Stimulated activated CD8-positive, alpha-beta memory T cell treated with anti-CD3 and anti-CD28 coated beads, Interleukin-4, amount 100 ng/mL, for 4 hours (primary cell): Measurements from ENCODE around the gene SH3PXD2B.
"Not testable (repeated sequence)": the region's sequence is repeated elsewhere in the genome, so short reads cannot be mapped to it uniquely, and the experiment has no call there.

Experiments
- DNase-seq, 2 donors: peaks; one replicate each; pipeline ENCODE4 v3.0.0-alpha.2; 2020; ENCODE audit warnings: low read depth in 2 of 2, low spot score in 1 of 2

SH3PXD2B gene

DNA sequence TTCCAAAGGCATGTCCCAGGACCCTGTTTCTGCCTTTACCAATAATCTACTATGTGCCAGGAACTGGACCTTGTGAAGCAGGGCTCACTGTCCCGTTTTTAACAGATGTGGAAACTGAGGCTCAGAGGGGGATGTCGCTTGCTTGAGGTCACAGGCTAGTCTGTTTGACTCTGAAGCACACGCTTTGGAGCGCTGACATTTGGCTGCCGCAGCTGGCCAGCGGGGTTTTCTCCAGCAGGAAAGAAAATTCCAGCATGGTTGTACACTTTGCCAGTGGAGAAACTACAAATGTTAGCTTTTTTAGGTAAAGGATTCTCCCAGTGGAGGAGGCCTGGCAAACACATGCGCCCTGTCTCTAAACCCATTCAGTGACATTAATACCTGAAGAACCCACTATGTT, 50.5 kb downstream of the SH3PXD2B start:
- DNase-seq = no peak

DNA sequence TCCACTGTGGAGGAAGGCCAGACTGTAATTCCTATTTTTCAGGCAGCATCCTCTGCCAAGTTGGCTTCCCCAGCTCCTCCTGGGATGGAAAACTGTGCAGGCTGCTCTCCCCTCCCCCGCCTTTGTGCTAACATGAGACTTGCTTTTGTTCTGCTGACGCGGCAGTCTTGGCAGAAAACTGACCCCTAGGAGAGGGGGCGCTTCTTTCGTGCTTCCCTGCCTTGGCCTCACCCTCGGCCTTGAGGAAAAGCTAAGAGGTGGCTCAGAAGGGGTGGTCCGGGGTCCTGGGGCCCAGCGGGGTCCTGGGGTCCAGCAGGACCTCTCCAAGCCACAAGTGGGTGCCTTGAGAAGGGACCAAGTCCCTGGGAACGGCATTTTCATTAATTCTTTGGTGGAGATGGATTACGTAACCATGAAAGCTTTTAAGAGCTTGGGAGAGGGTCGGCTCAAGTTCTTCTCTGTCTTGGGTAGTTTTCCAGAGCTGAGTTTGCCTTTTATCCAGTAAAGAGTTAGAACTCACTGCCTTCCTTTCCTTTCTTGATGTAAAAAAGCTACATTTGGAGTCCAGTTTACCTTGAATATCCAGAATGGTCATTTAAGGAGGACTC, 51.0 kb downstream of the SH3PXD2B start:
- DNase-seq = no peak

DNA sequence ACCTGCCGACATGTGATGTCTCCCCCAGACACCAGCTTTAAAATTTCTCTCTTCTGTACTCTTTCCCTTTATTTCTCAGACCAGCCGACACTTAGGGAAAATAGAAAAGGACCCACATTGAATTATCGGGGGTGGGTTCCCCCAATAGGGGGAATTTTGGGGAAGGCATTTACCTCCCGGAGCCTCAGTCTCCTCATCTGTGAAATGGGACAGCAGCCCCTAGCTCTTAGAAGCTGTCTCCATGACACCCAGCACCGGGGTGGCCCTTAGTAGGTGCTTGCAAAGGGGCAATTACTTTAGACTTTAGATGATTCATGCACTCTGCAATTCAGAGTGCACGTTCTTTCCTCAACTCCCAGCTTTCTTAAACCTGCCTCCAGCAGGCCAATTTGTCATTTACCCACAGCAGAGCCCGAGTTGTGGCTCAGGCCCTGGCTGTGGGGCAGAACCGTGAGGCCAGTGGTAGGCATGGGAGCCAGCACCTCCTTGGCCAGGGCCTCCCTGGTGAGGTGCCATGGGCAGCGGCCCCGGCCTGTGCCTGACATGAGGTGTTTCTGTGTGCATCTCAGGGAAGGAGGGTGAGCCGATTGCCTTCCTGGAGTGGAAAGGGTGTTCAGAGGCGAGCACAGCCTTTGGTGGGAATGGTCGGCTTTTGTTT, 51.7 kb downstream of the SH3PXD2B start:
- DNase-seq = no peak

DNA sequence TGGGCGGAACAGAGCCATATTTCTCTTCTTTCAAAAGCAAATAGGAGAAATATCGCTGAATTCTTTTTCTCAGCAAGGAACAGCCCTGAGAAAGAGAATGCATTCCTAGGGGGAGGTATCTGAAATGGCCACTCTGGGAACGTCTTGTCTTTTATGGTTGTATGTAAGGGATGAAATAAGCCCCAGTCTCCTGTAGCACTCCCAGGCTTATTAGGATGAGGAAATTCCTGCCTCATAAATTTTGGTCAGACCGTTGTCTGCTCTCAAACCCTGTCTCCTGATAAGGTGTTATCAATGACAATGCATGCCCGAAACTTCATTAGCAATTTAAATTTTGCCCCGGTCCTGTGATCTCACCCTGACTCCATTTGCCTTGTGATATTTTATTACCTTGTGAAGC, 52.3 kb downstream of the SH3PXD2B start:
- DNase-seq = not testable (repeated sequence)

DNA sequence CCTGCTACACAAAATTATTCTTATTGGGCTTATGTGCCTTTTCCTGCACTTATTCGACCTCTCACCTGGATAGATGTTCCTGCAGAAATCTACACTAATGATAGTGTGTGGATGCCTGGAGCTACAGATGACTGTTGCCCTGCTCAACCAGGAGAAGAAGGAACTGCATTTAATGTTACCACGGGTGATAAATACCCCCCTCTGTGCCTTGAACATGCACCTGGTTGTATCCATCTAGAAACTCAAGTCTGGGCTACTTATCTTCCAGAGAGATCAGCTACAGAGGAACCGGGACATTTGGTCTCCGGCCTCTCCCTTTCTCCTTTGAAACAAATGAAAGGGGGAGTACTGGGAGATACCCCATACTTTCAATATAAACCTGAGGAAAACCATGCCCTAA, 54.5 kb downstream of the SH3PXD2B start:
- DNase-seq = no peak

DNA sequence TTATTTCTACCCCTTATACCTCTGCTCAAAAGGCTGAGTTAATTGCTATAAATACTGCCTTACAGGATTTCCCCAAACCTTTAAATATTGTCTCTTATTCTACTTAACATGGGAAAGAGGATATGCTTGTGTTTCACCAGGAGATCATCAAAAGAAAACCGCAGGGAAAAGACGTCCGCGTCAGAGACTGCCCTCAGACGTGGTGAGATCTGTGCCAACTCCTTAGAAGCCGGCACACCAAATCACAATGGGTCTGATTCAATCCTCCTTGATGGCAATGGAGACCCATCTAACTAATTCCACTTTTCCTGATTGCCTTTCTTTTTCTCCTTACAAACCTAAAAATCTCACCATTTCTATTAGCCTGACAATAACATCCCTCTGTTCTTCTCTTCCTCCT, 55.0 kb downstream of the SH3PXD2B start:
- DNase-seq = no peak

DNA sequence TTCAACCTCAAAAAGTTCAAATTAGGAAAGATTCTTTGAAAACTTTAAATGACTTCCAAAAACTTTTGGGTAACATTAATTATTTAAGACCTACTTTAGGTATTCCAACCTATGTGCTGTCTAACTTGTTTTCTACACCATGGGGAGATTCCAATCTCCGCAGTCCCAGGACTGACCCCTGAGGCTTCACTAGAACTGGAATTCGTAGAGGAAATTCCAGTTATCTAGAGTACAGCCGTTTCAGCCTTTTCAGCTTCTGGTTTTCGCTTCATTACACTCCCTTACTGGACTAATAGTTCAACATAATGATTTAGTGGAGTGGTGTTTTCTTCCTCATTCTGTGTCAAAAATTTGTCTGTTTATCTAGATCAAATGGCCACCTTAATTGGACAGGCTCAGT, 55.7 kb downstream of the SH3PXD2B start:
- not testable (repeated sequence) for DNase-seq

DNA sequence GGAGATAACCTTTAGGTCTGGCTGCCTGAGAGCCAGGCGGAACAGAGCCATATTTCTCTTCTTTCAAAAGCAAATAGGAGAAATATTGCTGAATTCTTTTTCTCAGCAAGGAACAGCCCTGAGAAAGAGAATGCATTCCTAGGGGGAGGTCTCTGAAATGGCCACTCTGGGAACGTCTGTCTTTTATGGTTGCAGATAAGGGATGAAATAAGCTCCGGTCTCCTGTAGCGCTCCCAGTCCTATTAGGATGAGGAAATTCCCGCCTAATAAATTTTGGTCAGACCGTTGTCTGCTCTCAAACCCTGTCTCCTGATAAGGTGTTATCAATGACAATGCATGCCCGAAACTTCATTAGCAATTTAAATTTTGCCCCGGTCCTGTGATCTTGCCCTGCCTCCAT, 57.3 kb downstream of the SH3PXD2B start:
- not testable (repeated sequence) for DNase-seq

DNA sequence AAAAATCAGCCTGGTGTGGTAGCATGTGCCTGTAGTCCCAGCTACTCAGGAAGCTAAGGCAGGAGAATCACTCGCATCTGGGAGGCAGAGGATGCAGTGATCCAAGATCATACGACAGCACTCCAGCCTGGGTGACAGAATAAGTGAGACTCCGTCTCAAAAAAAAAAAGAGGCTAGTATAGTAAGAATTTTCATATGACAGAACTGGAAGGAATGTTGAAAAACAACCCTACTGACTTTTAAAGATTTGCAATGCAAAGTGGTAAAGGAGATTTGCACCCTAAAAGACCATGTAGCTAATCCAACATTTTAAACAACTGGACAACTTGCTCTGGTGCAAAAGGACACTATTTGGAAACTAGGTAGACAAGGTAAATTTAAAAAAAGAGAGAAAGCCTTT, 58.1 kb downstream of the SH3PXD2B start:
- no peak for DNase-seq

DNA sequence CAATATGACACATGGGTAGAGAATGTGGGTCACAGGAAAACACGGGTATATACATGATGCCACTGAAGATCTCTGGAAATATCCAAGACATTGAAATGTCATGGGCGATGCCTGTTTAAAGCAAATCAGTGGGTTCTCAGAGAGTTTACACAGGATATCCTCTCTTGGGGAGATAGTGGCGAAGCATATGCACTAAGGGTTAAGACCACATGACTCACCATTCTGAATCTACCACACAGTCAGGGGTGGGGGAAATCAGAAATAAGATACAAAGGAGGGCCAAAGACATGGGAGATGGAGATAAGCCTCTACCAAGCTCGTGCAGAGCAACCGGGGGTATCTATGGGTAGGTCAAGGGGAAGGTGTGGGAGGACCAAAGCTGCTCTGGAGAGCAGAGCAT, 58.8 kb downstream of the SH3PXD2B start:
- no peak for DNase-seq

DNA sequence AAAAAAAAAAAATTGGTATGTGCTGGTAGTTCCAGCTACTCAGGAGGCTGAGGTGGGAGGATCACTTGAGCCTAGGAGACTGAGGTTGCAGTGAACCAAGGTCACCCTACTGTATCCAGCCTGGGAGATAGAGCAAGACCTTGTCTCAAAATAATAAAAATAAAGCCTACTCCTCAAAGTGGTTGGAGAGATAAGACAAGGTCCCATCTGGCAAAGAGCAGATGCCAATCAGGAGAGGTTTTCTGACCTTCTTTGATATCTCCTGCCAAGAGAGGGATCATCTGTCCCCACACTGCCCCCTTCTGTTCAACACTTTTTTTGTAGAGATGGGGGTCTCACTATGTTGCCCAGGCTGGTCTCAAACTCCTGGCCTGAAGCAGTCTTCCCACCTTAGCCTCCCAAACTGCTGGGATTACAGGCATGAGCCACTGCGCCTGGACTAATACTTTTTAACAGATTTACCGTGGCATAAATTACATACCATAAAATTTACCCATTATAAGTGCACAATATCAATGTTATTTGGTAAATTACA, 64.7 kb downstream of the SH3PXD2B start:
- DNase-seq = no peak

DNA sequence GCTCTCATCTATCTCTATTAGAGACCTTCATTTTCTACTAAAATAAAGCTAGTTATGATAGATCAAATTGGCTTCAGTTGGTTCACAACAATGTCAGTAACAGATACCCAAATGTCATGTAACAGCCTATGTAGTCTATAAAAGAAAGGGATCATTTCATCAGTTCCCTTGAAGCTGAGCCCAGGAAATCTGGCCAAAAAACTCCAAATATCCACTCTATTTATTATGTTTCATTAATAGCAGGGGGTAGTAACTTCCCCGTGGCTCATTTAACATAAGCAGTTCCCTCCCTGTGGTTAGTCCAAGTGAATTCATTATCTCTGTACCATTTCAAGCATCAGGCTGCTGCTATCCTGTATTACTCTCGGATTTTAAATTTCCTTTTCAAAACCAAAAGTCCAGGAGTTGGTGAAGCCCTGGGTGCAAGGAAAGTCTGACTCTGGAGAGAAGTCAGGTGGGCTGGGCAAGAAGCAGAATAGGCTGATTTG, 66.0 kb downstream of the SH3PXD2B start:
- no peak for DNase-seq

DNA sequence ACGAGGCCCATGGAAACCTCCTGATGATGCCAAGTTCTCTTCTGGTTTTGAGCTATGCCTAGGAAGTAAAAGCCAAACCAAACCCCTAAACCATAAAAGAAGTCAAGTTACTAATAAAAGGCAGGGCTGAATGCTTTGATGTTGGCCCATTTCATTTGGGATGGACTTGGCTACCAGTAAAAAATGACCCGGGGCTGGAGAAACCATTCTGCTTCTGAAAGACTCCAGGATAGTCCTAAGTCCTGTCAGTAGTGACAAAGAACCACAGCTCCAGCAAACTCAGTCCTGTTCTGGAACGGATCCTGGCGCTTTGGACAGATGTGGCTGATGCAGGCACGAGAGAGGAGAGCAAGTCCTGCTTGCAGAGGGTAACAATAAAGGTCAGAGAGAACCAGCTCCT, 68.6 kb downstream of the SH3PXD2B start:
- no peak for DNase-seq

DNA sequence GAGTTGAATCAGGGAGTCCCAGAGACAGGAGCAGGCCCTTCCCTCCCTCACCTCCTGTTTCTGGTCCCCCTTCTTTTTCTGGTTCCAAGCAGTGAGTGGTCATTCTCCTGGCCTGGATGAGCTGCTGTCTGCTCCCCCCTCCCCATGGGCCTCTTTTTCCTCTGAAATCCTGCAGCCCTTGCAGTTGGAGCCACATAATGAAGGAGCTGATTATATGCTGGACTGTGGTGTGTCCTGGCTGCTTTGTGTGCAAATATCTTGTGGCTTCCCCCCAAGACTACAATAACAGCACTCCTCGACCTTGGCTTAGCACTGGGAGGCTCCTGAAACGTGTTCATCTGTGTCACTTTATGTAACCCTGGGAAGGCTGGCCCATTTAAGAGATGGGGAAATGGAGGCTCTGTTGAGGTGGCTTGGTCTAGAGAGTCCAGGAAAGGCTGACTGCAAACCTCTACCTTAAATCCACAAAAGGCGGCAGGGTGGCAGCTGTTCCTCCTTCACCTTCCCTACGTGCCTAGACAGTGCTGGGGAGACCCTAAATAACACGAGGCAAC, 69.2 kb downstream of the SH3PXD2B start:
- no peak for DNase-seq

DNA sequence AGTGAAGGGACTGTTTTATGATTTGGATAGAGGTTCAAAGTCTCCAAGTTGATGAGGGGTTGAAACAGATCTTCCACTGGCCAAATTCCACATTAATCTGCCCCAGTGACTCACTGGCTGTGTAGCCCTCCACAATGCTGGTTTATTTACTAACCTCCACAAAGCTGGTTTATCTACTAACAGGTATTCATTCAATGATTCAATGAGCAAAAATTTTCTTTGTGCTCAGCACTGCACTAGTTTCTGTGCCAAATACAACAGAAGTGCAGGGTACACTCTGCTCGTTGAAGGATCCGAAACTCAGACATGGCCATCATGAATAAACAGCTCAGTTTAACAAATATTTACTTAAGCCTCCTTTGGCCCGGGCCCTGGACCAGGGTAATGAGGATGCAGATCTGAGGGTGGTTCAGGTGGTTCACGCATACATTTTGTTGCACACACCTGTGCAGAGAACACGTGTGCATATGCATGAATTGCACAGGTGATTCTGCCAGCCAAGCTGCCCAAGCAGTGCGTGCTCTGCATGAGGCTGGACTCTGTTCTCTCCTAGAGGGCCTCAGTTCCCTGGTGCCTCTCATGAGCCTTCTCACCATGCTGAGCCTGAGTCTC, 71.0 kb downstream of the SH3PXD2B start:
- no peak for DNase-seq

DNA sequence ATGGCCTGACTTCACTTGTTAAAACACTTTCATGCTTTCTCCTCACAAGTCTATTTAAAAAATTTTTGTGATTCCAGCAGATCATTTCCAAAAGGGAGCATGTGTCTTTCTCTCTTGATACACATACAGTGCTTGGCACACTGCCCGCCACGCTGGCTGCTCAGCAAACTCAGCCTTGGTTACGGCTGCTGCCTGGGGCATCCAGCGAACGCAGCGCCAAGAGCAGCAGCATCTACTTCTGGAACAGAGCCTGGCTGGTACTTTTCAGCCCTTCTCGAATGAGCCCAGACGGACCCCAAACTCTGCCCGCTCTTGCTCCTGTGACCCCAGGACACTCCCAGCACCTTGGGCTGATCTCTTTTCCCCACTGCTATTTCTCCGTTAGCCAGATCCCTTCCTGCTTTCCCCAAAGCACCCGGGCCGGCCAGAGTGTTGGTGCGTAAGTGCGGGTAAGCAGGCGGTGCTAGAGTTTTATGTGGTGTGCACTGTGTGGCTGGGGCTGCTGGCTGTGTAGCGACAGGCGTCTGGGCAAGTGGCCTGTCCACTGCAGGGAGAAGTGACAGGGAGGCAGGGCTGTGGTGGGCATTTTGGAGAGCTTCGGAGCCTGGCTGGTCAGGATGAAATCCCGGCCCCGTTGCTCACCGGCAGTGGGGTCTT, 73.2 kb downstream of the SH3PXD2B start:
- DNase-seq = no peak

DNA sequence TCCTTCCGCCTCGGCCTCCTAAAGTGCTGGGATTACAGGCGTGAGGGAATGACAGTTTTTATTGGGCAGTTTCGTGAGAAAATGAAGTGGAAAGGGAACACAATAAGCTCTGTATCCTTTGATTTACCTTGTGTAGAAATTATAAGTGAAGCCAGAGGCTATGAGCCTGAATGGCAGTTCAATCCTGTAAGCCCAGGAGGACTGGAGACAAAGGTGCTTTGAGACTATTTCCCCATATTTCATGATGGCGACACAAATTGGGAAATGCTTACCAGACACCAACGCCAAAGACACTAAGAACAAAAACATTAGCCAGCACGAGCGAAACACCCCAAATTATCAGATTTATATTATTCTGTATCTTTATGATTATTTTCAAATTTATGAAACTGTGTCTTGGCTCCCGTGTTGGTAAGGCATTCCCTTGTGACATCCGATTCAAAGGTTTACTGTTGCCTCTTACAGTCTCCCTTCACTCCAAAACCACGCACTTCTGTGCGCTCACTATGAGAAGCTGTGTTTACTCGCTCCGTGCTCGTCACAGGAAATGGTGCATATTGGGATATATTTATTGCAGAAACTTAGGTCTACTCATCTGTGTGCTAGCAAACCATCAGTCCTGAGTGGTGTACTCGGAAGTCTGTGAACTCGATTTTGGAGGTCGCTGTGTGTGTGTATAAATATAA, 73.9 kb downstream of the SH3PXD2B start:
- DNase-seq = no peak

DNA sequence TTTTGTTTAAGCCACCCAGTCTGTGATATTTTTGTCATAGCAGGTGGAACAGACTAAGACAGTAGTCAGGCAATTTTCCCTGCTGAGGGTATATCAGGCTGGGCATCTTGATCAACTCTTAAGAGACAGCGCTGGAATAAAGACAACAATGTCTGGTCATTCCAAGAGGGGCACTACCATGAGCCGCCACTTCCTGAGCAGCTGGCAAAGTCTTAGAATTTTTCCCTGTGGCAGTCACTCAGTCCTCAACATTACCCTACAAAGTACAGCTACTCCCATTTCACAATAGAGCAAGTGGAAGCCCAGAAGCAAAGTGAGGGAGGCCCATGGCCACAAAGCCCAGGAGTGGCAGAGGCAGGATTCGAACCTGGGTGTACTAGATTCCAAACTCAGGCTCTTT, 74.8 kb downstream of the SH3PXD2B start:
- no peak for DNase-seq

DNA sequence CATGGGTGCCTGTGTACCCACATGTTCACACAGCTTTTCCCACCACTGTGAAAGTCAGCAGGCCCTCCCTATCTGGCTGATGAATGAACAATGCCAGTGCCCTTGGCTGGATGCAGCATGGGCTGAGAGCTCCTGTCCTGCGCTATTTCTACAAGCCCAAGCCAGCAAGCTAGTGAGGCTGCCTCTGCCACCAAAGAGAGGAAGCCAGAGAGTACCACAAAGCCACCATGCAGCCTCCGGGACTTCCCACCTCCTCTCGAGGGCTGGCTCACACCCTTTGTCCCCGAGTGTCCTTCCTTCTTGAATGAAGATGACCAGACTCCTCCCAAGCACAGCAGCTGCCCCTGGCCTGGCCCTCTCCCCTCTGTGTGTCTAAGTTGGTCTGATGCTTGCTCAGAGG, 76.5 kb downstream of the SH3PXD2B start:
- no peak for DNase-seq

DNA sequence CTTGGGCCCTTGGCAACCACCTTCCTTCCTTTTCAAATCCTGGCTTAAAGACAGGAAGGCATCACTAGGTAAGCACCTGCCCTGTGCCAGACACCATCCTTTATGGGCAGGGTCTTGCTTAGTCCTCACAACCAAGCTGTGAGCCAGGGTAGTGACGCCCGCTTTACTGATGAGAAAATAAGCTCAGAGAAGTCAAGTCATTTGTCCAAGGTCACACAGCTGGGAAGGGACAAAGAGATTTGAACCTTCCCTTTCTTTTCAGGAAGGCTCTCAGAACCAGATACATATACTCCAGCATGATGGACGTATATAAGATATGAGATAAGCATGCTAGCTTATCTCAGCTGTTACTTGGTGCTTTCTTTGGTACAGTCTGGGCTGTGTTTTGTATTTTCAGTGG, 76.9 kb downstream of the SH3PXD2B start:
- DNase-seq = no peak

DNA sequence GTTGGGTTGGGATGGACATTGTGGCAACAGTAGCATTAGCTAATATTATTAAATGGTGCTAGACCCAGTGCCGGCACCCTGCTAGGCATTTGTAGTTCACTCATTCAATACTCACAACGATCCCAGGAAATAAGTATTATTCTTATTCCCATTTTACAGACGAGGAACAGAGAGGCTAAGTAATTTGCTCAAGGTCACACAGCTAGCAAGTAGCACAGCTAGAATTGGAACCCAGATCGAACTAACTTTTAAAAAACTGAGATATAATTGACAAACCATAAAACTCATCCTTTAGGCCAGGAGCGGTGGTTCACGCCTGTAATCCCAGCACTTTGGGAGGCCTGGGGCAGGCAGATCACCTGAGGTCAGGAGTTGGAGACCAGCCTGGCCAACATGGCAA, 79.5 kb downstream of the SH3PXD2B start:
- DNase-seq = no peak
